ENCODE results near the gene ADAMTS4.

Gene ADAMTS4

DNA sequence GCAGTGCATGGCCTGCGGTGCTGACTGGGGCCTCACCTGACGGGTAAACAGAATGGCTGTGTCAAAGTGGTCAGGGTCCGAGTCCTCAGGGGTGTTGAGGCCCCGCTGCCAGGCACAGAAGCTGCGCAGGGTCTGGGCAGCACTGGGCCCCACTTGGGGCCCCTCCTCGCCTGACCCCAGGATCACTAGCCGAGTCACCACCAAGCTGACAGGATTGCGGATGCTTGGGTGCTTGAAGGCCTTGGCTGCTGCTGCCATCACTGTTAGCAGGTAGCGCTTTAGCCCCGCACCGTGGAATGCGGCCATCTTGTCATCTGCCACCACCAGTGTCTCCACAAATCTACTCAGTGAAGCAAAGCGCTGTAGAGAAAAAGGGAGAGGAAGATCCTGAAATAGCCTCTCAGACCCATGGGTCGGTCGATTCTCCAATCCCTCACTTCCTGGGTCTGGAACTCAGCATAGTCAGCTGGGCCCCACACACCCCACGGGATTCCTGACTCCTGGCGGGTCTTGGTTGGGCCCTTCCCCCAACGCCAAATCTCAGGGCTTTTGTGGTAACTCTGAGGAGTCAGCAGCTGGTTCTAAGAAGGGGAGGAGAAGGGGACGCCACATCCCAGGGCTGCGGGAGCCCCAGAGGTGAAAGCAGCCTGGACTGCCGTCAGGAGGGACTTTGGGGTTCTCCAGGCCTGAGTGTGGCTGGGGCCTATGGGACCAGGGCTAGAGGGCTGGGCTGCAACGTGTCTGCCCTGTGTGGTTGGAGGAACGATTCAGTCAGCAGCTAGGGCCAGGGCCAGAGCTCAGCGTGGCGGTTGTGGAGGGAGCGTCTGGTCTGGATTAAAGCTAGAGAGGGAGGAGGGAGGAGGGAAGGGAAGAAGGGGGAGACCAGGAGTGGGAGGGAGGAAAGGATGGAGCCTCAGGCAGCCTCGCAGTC, 2.1 kb downstream of the ADAMTS4 start:
- DNase-seq (ENCODE audit: low read depth), result peak; percentile 84

DNA sequence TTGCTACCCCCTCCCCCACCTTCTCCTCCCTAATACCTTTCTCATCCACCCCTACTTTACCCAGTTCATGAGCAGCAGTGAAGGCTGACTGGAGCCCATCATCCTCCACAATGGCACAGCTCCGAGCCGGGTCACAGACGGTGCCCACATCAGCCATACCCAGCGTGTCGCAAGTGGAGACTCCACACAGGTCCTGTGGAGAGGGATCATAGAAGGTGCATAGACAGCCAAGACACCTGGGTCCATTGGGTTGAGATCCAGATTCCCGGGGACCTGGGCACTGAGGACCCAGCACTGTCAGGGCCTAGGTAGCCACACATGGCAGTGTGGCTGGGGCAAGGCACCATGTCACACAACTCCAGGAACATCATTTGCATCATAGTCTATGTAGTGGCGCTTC, 2.7 kb downstream of the ADAMTS4 start:
- DNase-seq (ENCODE audit: low read depth), result no peak

DNA sequence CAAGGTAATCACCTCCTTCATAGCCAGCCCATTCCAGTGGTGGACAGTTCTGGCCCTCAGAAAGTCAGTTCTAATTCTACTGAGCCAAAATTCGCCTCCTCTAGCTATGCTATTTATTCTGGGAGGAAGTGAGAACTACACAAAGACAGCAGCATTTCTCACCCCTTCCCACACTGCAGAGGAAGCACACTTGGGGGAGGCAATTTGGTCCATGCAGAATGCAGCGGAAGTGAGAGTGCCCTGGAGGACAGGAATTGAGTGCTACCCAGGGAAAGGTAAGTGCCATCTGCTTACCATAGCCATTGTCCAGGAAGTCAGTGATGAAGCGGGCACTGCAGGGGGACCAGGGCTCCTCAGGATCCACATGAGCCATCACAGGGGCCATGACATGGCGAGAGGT, 3.7 kb downstream of the ADAMTS4 start:
- no peak for DNase-seq (ENCODE audit: low read depth)

DNA sequence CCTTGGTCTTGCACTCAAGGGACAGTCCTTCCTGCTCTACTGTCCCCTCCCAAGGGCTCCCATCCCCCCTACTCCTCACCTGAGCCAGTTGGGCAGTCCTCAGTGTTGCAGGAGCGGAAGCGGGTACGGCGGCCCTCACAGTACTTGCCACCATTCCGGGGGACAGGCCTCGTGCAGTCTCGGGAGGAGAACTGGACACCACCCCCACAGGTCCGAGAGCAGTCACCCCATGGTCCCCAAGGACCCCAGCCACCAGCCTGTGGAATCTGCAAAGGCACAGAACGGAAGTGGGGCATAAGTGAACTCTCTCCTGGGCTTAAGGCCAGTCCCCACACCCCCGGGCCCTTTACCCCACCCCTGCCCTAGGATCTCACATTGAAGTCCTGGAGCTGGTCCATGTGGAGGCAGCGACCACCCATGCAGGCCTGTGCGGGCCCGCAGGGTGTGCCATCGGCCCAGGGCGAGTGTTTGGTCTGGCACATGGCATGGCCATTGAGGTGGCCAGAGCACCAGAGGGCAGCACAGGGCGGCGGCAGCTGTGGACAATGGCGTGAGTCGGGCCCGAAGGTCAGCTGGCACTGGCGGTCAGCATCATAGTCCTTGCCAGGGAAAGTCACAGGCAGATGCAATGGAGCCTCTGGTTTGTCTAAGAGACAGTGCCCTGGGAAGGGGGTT, 5.2 kb downstream of the ADAMTS4 start:
- no peak for DNase-seq (ENCODE audit: low read depth)

DNA sequence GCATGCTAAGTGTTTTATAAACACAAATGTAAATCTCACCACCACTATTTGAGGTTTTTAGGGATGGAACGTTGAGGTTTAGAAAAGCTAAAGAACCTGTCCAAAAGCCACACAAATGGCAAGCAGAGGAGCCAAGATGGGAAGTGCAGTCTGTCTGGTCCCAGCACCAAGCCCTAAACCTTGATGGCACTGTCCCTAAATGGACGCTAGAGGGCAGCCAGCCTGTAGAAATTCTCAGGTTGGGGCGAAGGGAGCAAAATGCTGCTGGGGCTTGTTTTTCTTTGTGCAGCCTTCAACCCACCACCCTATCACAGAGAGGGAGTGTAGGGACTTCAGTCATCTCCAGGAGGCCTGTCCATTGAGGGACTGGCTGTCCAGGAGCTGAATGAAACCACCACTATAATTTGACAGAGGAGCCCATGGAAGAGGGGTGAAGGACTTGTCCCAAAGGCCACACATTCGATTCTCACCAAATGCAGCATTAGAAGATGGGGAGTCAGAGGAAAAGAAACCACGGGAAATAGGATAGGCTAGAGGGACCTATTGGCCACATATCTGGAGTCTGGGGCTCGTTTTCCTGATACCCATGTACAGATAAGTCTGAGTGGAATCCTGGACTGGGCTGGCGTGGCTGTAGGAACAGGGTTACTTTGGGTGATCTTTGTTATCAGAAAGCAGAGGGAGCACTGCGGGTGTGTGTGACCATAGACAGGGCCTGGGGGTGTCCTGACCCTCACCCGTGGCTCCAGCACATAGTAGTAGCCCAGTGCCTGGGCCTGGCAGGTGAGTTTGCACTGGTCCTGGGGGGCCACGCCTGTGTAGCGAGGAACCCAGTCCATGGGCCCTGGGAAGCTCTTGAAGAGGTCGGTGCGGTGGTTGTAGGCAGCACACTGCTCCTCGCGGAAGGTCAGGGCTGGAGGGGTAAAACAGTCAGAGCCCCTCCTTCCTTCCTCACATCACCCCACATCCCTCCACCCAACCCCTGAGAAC, 6.1 kb downstream of the ADAMTS4 start:
- DNase-seq (ENCODE audit: low read depth), result no peak

DNA sequence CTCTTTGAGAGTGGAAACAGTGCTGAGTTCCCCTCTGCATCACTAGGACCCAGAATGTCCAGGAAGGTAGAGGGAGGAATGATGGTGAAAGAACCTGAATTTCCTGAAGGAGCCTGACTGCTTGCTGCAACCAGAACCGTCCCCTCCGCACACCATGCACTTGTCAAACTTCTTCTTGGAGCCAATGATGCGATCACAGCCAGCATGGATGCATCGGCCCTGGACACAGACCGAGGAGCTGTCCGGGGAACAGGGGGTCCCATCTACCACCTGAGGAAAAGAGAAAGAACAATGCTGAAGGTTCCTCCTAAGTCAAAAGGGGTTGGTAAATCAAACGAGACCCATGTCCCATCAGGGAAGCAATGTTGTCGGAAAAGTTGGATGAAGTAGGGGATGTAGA, 6.9 kb downstream of the ADAMTS4 start:
- DNase-seq (ENCODE audit: low read depth), result no peak

DNA sequence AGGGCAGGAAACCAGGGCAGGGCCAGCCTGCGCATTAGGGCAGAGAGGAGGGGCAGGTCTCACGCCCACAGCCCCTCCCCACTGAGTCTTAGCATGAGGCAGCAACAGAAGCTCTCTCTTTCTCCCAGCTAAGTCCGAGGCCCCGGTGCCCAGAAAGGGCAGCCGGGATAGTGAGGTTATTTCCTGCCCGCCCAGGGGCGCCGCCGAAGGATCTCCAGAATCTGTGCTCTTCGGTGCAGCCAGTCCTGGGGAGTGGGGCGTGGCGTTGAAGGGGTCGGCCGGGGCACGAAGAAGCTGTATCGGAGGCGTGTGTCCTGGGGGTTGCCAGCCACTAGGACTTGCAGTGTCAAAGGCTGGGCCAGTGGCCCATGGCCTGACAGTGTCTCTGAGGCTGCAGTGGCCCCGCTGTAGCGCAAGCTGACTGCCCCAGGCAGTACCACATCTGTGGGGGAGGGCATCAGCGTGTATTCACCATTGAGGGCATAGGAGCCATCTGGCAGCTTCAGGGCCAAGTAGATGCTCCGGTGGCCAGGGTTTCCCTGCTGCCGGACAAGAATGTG, 7.8 kb downstream of the ADAMTS4 start:
- DNase-seq (ENCODE audit: low read depth), result no peak

DNA sequence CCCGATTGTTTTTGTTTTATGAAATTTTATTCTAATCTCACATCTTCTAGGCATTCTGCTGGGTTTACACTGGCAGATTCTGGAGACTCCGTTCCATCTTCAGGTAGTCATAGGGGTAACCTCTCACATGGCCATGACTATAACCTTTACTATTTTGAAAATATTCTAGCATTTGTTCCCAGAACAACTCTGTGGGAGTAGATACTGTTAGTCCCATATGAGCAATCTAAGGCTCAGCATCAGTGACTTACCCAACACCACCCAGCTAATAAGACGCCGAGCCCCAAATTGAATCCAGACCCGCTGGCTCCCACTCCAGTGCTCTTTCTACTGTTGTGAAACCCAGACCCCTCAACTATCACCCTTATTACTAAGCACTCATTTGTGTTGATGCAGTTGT, 9.8 kb downstream of the ADAMTS4 start:
- DNase-seq (ENCODE audit: low read depth), result no peak

DNA sequence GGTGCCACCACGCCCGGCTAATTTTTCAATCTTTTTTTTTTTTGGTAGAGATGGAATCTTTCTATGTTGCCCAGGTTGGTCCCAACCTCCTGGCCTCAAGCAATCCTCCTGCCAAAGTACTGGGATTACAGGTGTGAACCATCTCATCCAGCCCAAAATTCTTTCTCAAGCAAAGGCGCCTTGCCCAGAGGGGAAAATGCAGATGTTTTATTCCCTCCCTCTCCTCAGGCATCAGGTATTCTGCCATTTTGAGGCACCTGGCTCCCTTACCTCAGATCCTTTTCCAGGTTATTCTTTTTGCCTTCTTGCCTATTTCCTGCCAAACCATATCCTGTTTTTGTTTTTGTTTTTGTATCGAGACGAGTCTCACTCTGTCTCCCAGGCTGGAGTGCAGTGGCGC, 10.5 kb downstream of the ADAMTS4 start:
- no peak for DNase-seq (ENCODE audit: low read depth)

DNA sequence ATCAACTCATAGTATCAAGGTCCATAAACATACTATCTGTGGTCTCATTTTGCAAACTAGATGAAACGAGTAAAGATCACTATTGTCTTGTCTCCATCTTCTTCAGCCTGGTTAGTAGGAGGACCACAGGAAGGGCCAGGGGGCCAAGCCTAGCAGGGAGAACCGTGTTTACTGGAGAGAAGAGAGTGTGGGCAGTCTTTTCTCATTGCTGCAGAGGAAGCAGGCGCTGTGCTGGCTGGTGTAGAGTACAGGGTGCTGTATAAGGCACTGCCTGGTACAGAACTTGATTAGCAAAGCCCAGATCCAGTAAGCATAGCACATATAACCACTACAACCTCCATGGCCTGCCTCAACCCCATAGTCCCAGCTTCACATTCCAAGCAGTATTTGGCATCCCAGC, 11.5 kb downstream of the ADAMTS4 start:
- DNase-seq (ENCODE audit: low read depth), result no peak

DNA sequence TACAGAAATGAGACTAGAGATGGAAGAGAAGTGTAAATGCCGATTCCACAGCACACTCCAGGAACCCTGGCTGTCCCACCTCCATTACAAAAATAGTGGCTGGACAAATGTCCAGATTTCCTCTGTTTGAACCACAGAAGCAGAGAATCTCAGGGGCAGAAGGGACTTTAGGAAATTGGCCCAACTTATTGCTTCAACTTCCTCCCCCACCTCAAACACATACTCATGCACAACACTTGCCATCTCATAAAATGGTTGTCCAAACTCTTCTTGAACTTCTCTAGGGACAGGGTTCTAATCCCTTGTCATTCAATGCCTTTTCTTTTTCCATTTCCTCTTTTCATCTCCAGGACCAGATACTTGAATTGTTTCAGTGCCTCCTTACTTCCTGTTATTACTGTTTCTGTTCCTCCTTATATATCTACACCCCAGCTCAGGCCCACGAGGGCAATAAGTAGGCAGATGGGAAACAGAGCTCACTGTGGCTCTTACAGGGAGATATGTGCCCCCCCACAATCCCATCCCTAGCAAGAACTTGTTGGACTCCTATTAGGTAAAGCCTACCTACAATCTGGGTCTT, 13.0 kb downstream of the ADAMTS4 start:
- DNase-seq (ENCODE audit: low read depth), result no peak

DNA sequence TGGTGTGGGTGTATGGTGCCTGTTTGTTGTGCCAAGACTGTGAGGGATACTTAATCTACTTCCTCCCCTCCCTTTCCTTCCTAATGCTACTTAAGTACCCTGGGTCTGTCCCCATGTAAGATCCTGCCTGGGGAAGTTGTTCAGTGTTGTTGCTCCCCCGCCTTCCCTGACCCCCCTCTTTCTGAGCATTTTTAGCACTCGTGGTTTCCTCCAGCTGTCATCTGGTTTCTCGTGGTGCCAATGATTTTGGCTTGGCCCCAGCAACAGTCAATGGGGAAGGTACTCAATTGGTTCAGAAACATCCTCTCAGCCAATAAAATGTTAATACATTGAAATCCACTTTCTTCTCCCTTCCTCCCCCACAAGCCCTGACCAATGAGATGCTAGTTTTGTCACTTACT, 13.6 kb downstream of the ADAMTS4 start:
- DNase-seq (ENCODE audit: low read depth), result peak; percentile 72

DNA sequence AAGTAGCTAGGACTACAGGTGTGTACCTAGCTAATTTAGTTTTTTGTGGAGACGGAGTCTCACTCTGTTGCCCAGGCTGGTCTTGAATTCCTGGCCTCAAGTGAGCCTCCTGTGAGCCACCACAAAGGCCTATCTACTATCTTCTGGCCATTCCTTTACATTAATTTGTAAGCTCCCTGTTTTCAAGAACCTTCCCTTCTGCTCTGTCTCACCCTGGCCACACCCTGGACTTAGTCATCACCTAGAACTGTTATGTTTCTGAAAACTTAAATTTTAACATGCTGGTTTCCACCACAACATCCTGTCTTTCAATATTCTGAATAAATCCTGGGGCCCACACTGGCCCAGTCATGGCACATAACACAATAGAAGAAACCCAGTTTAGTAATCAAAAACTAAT, 16.6 kb downstream of the ADAMTS4 start:
- DNase-seq (ENCODE audit: low read depth), result no peak

DNA sequence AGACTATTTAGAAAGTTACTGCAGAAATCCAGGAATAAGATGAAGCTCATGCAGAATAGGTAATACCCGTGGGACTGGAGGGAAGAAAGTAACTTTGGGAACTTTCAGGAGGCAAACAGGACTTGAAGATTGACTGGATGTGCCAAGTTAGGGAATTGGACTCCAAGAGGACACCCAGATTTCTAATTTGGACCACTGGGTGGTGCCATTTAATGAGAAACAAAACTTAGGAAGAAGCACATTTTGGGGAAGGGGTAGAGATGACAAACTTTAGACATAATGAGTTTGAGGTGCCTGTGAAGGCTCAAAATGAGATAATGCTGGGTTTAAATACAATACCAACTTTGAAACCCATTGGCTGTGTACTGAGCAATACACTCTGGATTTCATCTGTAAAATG, 18.2 kb downstream of the ADAMTS4 start:
- no peak for DNase-seq (ENCODE audit: low read depth)

DNA sequence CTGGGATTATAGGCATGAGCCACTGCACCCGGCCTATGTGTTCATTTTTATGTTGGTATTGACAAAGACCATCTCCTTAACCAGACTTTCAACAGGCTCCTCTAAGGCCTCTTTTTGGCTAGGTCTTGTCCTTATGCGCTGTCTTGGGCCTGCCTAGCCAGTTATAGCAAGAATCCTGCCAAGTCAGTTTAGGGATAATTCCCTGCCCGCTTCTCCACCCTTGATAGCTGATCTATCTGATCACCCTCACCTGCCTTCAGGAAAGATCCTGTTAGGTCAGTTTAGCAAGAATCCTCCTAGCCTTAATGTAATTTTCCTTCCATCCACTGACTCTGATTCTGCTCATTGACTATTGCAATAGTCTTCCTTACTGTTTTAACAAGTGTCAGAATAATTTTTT, 19.2 kb downstream of the ADAMTS4 start:
- no peak for DNase-seq (ENCODE audit: low read depth)

DNA sequence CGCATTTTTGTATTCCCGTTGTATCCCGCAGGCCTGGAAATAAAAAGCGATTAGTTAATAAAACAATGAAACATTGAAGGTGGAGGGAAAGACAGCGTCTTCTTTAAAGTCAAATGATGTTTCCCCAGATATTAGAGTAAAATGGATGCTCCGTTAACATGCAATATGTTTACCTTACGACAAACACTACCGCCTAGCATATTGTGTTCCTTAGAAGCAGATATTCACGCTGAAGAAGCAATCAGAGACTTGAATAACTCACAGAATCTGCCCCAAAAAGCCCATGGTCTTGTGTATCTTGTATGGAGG, 21.0 kb downstream of the ADAMTS4 start:
- no peak for DNase-seq (ENCODE audit: low read depth)

DNA sequence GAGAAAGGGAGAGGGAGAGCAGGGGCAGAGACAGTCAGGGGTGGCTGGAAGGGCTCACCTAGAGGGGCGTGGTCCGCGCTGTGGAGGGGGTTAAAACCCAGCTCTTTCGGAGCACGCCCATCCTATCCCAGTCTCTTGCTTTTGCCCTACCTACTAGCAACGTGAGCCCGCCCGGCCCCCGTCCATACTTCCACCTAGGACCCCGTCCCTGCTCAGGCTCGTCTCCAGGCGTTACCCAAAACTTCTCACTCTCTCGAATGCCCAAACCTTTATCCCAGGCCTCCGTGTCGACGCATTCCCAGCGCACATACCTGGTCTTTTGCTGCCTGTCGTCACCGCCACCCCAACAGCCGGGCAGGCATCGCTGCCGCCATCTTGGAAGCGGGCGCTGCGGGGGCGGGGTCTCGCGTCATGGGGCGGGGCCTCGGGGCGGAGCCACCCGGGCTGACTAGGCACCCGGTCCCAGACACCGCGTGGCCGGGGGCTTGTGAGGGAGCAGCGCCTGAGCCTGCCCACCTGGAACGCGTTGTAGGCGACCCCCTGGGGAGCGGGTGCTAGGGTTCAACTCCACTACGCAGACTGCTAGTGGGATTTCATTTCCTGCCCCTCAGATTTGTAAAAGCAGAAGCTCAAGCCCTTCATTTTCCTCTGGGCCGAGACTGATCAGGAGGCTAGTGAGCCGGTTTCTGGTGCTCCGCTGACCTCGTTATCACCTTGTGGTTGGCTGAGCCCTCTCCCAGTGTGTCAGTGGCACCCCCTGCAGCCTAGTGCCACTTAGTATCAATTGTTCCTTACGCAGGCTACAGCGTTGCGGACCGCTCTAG, 21.5 kb downstream of the ADAMTS4 start, which contains the start of gene B4GALT3:
Gene B4GALT3 (minus strand): TSS at position 396 of the 824 bp plus-strand sequence. CDS start 1,447 bp downstream, outside the sequence.
- no peak for DNase-seq (ENCODE audit: low read depth)

DNA sequence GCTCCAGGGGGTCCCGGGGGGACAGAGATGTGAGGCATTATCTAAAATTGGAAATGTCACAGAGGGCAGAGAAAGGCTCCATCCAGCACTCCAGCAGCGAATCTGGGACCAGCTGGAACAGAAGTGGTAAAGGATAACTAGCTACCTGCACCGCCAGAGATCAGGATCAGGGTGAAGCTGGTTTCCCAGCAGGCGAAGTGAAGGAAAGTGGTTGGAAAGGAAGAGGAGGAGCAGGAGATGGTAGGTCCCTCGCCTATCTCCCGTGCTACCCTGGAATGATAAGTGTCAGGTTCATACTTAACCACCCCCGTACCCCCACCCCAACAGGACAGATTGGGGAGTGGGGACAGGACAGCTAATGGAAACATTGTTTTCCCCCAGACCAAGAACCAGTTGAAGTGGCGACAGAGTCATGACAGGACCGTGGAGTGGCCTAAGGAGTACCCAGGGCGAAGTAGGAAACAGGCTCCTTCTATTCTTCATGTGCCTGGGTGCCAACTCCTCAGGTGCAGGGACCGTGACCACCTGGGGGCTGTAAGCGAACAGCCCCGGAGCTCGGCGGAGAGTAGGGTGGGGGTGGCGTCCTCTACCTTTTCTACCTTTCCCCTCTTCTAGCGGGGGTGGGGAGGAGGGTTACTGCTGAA, 22.3 kb downstream of the ADAMTS4 start:
- no peak for DNase-seq (ENCODE audit: low read depth)

DNA sequence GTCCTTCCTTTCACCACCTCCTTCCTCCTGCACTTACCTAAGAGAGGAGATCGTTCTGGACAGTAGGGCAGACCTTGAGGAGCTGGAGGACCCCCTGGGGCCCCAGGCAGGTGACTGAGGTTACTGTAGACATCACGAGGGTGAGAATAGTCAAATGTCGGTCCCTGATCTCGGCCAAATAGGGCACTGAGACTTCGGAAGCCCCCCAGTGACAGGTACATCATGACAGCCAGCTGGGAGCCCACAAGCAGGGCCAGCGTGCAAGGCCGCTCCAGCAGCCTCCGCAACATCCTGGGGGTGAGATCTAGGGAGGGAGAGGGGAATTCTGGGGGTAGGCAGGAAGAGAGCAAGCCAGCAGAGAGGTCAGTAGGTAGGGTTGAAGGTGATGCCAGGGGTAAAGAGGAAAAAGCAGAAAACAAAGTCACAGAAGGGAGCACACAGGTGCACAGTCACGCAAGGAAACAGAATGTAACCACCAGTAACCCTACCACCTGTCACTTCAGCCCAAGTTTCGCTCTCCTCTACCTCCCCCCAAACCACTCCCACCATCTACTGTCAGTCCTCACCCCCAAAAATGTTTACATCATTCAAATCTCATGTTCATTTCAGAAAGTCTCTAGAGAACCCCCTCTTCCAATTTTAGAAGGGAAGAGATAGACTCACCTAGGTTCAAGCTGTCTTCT, 22.9 kb downstream of the ADAMTS4 start:
- DNase-seq (ENCODE audit: low read depth), result no peak

DNA sequence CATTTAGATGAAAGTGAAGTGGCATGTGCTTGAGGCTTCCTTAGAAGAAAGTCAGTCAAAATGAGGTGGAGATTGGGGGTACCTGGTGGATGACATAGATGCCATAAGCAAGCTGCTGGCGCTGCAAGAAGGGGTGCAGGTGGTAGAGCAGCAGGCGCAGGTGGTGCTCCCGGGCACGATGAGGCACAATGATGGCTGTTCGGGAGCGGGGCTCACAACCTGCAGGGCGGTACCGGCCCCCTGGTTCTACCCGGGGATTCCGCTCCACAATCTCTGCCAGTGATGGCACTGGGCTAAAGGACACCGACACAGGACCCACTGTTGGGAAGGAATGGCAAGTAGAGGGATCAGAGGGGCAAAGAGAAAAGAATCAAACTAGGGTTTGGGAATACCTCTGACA, 23.9 kb downstream of the ADAMTS4 start:
- DNase-seq (ENCODE audit: low read depth), result no peak
